Loucy (cell line): ENCODE results near the gene RDH8.

Source experiments
- CTCF ChIP-seq: fragments of 200-600 bp; sonication (generic); conservative IDR thresholded peaks from 2 replicates; pipeline ENCODE4 v1.5.1; 2014; ENCODE audit warnings: mild to moderate bottlenecking, antibody characterized with exemption, low read length
- EZH2phosphoT487 ChIP-seq: fragments of 200-600 bp; IDR thresholded peaks from 2 replicates; pipeline ENCODE4 v1.6.1; 2018; ENCODE audit warnings: antibody characterized with exemption, mild to moderate bottlenecking, moderate library complexity, borderline replicate concordance

- TF ChIP-seq CTCF (no peak), EZH2phosphoT487 (no peak)
Measured at GRCh38 chr19:10010247-10010691, 3.0 kb upstream of the RDH8 start, which contains the start of gene COL5A3.
